ENCODE results near the gene NDRG3. TPM values are rescaled to one million over a fixed set of nuclear protein-coding genes. Genes with fewer than 3 reads are reported as not detected.

The NDRG3 gene
- total RNA-seq, 1 donor from 2014 or later: 34.4 TPM

DNA sequence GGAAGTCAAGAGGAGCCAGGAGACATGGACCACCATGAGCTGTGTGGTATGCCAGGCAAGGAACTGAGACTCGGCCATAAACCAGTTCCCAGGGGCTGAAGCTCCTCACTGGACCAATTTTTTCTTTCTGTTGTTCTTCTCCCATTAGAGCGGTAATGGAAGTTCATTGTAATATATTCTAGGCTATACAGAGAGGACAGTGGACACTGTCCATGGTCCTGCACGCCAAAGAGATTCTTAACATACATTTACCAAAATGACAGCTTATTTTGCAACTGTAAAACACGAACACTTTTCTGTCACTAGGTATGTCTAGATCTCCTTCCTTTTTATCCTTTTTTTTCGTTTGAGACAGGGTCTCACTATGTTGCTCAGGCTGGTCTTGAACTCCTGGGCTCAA, 40.8 kb upstream of the NDRG3 start:
- no peak for DNase-seq
- no peak overlapping the region for H3K4me3 ChIP-seq
- no peaks in the 10 kb centered on the region for H3K27me3 ChIP-seq (ENCODE audit: low read depth)
- H3K9me3 ChIP-seq (replicated peaks): no peaks in the 10 kb centered on the region
- TF ChIP-seq, protein P1, sequence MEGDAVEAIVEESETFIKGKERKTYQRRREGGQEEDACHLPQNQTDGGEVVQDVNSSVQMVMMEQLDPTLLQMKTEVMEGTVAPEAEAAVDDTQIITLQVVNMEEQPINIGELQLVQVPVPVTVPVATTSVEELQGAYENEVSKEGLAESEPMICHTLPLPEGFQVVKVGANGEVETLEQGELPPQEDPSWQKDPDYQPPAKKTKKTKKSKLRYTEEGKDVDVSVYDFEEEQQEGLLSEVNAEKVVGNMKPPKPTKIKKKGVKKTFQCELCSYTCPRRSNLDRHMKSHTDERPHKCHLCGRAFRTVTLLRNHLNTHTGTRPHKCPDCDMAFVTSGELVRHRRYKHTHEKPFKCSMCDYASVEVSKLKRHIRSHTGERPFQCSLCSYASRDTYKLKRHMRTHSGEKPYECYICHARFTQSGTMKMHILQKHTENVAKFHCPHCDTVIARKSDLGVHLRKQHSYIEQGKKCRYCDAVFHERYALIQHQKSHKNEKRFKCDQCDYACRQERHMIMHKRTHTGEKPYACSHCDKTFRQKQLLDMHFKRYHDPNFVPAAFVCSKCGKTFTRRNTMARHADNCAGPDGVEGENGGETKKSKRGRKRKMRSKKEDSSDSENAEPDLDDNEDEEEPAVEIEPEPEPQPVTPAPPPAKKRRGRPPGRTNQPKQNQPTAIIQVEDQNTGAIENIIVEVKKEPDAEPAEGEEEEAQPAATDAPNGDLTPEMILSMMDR (IDR thresholded peaks at IDR 0.05; ENCODE audit: borderline replicate concordance): no peak
- no peak overlapping the region for H3K27ac ChIP-seq (replicated peaks)
- peaks cover 79% of the 10 kb centered on the region for H3K36me3 ChIP-seq
- peaks cover 21% of the 10 kb centered on the region for H3K4me1 ChIP-seq
- intact Hi-C loops (cut with micrococcal nuclease): no loop called here

DNA sequence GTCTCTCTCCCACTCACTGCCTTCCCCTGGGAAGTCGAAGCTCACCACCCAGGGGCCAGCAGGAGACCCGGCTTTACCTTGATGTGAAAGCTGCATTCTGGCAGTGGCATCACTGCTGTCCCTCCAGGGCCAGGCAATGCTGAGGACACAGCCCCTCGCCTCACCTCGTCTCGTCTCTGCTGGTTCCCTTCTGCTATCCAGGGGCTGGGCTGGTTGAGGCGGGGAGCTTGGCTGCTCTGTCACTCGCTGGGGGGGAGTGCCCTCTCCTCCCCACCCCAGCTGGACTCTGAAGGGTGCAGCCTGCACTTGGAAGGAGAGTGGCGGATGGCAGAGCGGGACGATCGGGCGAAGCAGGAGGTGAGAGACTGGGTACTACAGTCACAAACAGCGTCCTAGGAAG, 40.4 kb upstream of the NDRG3 start:
- H3K27ac ChIP-seq (replicated peaks): no peak overlapping the region
- intact Hi-C loops (cut with micrococcal nuclease): no loop called here

DNA sequence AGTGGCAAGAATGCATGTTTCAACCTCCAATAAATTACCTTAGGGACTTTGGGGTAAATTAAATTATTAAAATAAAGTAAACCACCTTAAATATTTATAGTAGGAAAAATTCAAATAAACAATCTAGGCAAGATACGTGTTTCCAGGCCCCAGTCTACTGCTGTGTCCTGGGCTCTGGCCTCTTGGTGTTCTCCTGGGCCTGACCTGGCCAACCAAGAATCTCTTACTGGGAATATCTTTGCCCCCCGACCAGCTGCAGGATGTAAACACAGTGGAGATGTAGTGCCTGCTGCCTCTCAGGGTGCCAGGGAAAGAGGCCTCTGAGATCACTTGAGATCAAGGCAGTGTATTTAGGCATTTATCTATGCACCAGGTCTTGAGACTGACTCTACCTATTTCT, 39.4 kb upstream of the NDRG3 start:
- peaks cover 21% of the 10 kb centered on the region for H3K4me1 ChIP-seq
- H3K9me3 ChIP-seq (replicated peaks): no peaks in the 10 kb centered on the region
- peaks cover 71% of the 10 kb centered on the region for H3K36me3 ChIP-seq
- peak overlapping the region; percentile 57 for H3K27ac ChIP-seq (replicated peaks)
- H3K4me3 ChIP-seq: no peak overlapping the region
- DNase-seq: no peak
- H3K27me3 ChIP-seq (ENCODE audit: low read depth): no peaks in the 10 kb centered on the region
- intact Hi-C loops (cut with micrococcal nuclease): no loop called here
- TF ChIP-seq, protein P1 (IDR thresholded peaks at IDR 0.05; ENCODE audit: borderline replicate concordance): no peak

More for the DNA sequence above, 40.4 kb upstream of the NDRG3 start:
- TF ChIP-seq, protein P1 (IDR thresholded peaks at IDR 0.05; ENCODE audit: borderline replicate concordance): no peak
- no peak overlapping the region for H3K4me3 ChIP-seq
- H3K27me3 ChIP-seq (ENCODE audit: low read depth): no peaks in the 10 kb centered on the region
- H3K36me3 ChIP-seq: peaks cover 76% of the 10 kb centered on the region
- no peak for DNase-seq
- H3K4me1 ChIP-seq: peaks cover 21% of the 10 kb centered on the region
- no peaks in the 10 kb centered on the region for H3K9me3 ChIP-seq (replicated peaks)

DNA sequence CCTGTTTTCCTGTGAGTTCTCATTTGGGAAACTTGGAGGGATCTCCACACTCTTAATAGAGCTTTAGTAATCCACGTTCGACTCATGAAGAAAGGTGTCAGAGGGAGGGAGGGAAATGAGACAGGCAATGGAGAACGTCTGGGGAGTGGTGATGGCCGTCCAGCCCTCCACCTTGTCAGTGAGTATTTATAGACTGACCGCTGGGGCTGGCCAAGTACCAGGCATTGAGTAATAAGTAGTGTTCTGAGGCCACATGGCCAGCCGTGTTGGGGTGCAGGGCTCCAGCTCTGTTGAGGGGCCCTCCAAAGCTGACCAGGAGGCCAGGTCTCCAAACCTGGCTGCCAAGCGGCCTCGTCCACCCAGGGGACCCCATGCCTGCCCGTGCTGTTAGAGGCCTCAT, 39.0 kb upstream of the NDRG3 start:
- Histone ChIP-seq H3K4me3 (no peak overlapping the region), H3K9me3 (replicated peaks) (no peaks in the 10 kb centered on the region), H3K27ac (replicated peaks) (peak overlapping the region; percentile 57), H3K27me3 (ENCODE audit: low read depth) (no peaks in the 10 kb centered on the region), H3K4me1 (peaks cover 21% of the 10 kb centered on the region), H3K36me3 (peaks cover 71% of the 10 kb centered on the region)
- intact Hi-C loops (cut with micrococcal nuclease): no loop called here
- peak; percentile 57 for DNase-seq
- TF ChIP-seq, protein P1 (IDR thresholded peaks at IDR 0.05; ENCODE audit: borderline replicate concordance): peak; percentile 26

DNA sequence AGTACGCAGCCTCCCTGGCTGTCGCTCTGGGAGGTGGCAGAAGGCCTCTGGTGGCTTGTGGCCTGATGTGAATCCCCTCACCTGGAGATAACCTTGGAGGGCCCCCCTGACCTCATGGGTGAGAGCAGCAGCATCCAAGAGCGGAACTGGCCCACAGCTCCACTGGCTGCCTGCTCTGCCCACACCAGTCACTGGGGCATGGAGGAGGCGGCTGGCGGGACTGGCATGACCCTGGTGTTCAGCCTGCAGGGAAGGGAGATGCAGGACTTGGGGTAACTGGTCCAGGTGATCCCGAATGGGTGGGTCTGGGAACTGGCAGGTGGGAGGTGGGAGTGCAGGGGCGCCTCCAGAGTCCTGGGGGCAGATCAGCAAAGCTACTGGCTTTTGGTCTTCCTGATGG, 38.2 kb upstream of the NDRG3 start:
- Histone ChIP-seq H3K4me3 (no peak overlapping the region), H3K36me3 (peaks cover 66% of the 10 kb centered on the region), H3K4me1 (peaks cover 21% of the 10 kb centered on the region), H3K27me3 (ENCODE audit: low read depth) (no peaks in the 10 kb centered on the region), H3K27ac (replicated peaks) (peak overlapping the region; percentile 57), H3K9me3 (replicated peaks) (no peaks in the 10 kb centered on the region)
- DNase-seq: no peak
- TF ChIP-seq, protein P1 (IDR thresholded peaks at IDR 0.05; ENCODE audit: borderline replicate concordance): no peak
- intact Hi-C loops (cut with micrococcal nuclease): no loop called here

DNA sequence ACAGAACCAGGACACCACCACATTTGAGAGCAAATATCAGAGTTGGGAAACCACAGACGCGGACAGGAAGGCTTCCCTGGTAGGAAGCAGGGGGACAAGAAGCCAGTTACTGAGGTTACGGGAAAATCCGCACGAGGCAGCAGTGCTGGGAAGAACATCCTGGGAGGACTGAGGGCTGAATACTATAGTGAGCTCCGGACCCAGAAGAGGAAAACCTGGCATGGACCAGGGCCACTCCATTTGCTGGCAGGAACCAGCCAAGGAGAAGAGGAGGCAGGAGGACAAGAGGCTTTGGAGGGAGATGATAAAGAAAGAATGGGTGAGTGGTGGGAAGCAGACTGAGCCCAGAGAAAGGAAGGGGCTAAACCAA, 33.8 kb upstream of the NDRG3 start:
- Histone ChIP-seq H3K27me3 (ENCODE audit: low read depth) (no peaks in the 10 kb centered on the region), H3K4me3 (no peak overlapping the region), H3K27ac (replicated peaks) (no peak overlapping the region), H3K36me3 (peaks cover 32% of the 10 kb centered on the region), H3K4me1 (peaks cover 23% of the 10 kb centered on the region), H3K9me3 (replicated peaks) (no peaks in the 10 kb centered on the region)
- intact Hi-C loops (cut with micrococcal nuclease): no loop called here
- no peak for DNase-seq
- TF ChIP-seq, protein P1 (IDR thresholded peaks at IDR 0.05; ENCODE audit: borderline replicate concordance): no peak

Measured in left ventricle myocardium inferior (tissue), 1 donor.